ENCODE results near the gene TAF11L13.

TAF11L13 gene

DNA sequence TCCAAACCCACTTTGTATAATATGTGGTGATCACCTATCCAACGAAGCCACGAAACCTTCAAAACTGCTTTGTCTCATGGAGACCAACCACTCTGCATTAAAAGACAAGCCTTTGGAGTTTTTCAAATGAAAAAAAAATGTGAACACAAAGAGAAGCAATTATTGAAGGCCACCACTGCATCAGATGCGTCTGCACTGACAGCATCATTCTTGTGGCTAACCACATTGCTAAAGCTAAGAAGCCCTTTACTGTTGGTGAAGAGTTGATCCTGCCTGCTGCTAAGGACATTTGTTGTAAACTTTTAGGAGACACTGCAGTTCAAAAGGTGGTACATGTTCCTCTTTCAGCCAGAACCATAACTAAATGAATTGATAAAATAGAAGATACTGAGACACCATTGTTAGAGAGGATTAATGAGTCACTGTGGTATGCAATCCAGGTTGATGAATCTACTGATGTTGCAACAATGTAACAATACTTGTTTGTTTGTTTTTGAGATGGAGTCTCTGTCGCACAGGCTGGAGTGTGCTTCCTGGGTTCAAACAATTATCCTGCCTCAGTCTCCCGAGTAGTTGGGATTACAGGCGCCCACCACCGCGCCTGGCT, 47.8 kb downstream of the TAF11L13 start:
- no peak for DNase-seq (ENCODE audit: low spot score)

DNA sequence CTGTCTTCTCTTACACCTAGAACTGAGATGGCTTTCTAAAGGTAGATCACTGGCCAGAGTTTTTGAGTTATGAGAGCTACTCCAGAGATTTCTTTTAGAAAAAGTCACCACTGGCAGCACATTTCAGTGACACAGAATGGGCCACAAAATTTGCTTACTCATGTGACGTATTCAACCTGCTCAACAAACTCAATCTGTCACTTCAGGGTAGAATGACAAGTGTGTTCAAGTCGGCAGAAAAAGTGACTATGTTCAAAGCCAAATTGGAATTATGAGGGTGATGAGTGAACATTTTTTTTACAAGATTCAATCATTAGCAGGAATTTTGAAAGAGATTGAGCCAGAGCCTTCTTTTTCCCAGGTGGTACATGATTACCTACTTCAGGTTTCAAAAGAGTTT, 48.8 kb downstream of the TAF11L13 start:
- DNase-seq (ENCODE audit: low spot score), result no peak

Measured in AG20443 (cell line).